Activated naive CD4-positive, alpha-beta T cell treated with anti-CD3 and anti-CD28 coated beads, Interleukin-2, amount 50 U/mL, for 72 hours (primary cell): ENCODE data around the gene PES1. TPM values are rescaled to one million over a fixed set of nuclear protein-coding genes. Genes with fewer than 3 reads are reported as not detected.
"Not testable (repeated sequence)": the region's sequence is repeated elsewhere in the genome, so short reads cannot be mapped to it uniquely, and the experiment has no call there.

Source experiments
- ATAC-seq, 2 donors: fragments of 150-1000 bp; cut with Tn5 transposase; 2 replicates each; pipeline ENCODE4 v1.10.0; 2021; ENCODE audit warnings: mild to moderate bottlenecking in 2 of 2, moderate library complexity in 2 of 2
- DNase-seq, 2 donors: peaks; one replicate each; pipeline ENCODE4 v3.0.0; 2021 to 2022; ENCODE audit warnings: low spot score in 2 of 2
- H3K27ac Mint-ChIP-seq, 2 donors: one replicate each; pipeline ENCODE4 v1.8.0; 2022; ENCODE audit warnings: mild to moderate bottlenecking in 2 of 2, mixed read lengths in 2 of 2
- H3K36me3 Mint-ChIP-seq, 2 donors: one replicate each; pipeline ENCODE4 v1.8.0; 2022; ENCODE audit warnings: mixed read lengths in 2 of 2
- H3K9me3 Mint-ChIP-seq, 2 donors: one replicate each; pipeline ENCODE4 v1.8.0; 2022; ENCODE audit warnings: mixed read lengths in 2 of 2
- total RNA-seq, 2 donors: library from RNA; stranded (reverse); gene quantifications; one replicate each; pipeline ENCODE4 v1.2.3, GENCODE V29; 2022

PES1 gene
- total RNA-seq, 2 donors from 2014 or later, result 22.4 to 113 TPM

DNA sequence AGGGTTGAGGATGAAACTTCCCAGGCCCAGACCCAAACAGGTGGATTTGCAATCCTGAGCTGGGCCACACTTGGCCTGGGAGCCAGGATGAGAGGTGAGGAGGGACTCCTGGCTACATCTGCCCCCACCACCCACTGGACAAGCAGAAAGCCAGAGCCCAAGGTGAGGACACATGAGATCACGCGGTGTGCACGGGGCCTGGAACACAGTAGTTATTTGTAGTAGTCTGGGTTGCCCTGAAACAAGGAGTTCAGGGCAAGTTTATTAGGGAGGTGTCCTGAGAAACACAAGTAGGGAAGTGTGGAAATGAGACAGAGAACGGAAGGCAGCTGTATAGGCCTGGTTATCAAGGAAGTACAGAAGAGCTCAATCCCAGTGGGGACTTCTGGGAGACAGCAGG is 44.5 kb downstream of the PES1 start:
- ATAC-seq (no peak), DNase-seq (no peak)
- Mint-ChIP-seq H3K9me3 (no peaks in the 10 kb centered on the region), H3K27ac (no peak overlapping the region), H3K36me3 (peaks cover 0 to 4% of the 10 kb centered on the region in 2 donors)

DNA sequence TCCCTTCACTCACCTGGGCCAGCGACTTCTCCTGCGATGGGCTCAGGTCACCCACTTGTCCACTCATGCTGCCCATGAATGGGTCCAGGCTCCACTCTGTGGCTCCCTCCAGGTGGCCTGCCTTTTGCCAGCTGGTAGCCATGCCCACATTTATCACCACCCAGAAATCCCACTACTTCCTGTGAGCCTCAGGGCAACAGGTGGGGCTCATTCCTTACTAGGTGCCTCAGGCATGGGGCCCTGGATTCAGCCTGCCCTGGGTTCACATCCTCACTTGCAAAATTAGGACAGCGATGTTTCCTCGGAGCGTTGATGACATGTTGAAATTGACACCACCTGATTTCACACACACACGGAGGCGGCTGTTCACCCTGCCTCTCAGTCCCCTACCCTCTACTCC is 45.1 kb downstream of the PES1 start, which contains the start of gene SEC14L6:
TSS of gene SEC14L6 (minus strand) at position 126 of the 400 bp plus-strand sequence. CDS start at position 67, 59 bp downstream.
- Mint-ChIP-seq H3K27ac (no peak within 1 kb of the TSS), H3K9me3 (no peaks in the 10 kb centered on the region), H3K36me3 (peaks cover 0 to 4% of the 10 kb centered on the region in 2 donors)
- DNase-seq (no peak), ATAC-seq (no peak)

GRCh38 chr22:30542811-30543188 is 48.9 kb downstream of the PES1 start:
- Mint-ChIP-seq H3K36me3 (peaks cover 0 to 4% of the 10 kb centered on the region in 2 donors), H3K9me3 (no peaks in the 10 kb centered on the region), H3K27ac (no peak overlapping the region)
- DNase-seq (no peak), ATAC-seq (no peak)

DNA sequence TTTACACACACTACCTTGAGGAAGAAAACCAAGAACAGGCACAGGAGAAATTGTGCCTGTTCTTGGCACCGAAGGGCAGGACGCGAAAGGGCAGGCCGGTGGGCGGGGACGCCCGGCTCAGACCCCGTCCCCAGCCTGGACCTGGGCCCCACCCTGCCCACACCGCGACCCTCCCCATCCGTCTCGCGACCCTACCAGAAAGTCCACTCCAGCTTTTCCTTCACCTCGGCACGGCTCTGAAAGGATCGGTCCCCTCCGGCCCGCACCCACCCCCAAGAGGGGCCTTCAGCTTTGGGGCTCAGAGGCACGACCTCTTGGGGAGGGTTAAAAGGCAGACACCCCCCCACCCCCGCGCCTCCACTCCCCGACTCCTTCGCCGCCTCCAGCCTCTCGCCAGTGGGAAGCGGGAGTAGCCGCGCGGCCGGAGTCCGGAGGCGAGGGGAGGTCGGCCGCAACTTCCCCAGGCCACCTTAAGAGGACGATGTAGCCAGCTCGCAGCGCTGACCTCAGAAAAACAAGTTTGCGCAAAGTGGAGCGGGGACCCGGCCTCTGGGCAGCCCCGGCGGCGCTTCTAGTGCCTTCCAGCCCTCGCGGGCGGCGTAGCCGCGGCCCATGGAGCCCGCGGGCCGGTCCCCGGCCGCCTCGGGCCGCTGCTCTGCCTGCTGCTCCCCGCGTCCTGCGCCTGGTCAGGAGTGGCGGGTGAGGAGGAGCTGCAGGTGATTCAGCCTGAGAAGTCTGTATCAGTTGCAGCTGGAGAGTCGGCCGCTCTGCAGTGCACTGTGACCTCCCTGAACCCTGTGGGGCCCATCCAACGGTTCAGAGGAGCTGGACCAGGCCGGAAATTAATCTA is 49.5 kb downstream of the PES1 start:
- peak in 1 of 2 donors; percentile 40 for ATAC-seq
- no peak overlapping the region for H3K27ac Mint-ChIP-seq
- no peak for DNase-seq
- H3K9me3 Mint-ChIP-seq, result no peaks in the 10 kb centered on the region
- peaks cover 0 to 4% of the 10 kb centered on the region in 2 donors for H3K36me3 Mint-ChIP-seq

DNA sequence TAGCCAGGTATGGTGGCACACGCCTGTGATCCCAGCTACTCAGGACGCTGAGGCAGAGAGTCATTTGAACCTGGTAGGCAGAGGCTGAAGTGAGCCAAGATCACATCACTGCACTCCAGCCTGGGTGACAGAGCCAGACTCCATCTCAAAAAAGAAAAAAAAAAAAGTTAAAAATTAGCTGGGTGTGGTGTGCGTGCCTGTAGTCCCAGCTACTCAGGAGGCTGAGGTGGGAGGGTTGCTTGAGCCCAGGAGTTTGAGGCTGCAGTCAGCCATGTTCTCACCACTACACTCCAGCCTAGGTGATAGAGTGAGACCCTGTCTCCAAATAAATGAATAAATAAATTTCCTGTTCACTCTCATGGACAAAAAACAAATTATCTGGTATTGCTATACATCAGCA is 50.2 kb downstream of the PES1 start:
- H3K36me3 Mint-ChIP-seq, ATAC-seq, DNase-seq, H3K9me3 Mint-ChIP-seq, H3K27ac Mint-ChIP-seq: not testable (repeated sequence)

GRCh38 chr22:30539368-30539767 is 52.3 kb downstream of the PES1 start:
- DNase-seq (no peak), ATAC-seq (no peak)
- no peak overlapping the region for H3K27ac Mint-ChIP-seq
- H3K9me3 Mint-ChIP-seq, result no peaks in the 10 kb centered on the region
- H3K36me3 Mint-ChIP-seq, result peaks cover 0 to 4% of the 10 kb centered on the region in 2 donors

DNA sequence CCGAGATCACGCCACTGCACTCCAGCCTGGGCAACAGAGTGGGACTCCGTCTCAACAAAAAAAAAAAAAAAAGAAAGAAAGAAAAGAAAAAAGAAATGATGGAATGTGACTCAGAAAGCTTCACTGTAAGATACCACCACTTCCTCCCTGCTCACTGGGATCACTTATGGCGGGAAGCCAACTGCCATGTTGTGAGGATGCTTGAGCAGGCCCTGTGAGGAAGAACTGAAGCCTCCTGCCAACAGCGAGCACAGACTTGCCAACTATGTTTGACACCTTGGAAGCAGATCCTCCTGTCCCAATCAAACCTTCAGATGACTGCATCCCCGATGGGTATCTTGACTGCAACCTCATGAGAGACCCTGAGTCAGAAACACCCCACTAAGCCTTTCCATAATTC is 53.4 kb downstream of the PES1 start:
- Mint-ChIP-seq H3K9me3 (no peaks in the 10 kb centered on the region), H3K36me3 (peaks cover 0 to 4% of the 10 kb centered on the region in 2 donors), H3K27ac (no peak overlapping the region)
- DNase-seq (no peak), ATAC-seq (no peak)

DNA sequence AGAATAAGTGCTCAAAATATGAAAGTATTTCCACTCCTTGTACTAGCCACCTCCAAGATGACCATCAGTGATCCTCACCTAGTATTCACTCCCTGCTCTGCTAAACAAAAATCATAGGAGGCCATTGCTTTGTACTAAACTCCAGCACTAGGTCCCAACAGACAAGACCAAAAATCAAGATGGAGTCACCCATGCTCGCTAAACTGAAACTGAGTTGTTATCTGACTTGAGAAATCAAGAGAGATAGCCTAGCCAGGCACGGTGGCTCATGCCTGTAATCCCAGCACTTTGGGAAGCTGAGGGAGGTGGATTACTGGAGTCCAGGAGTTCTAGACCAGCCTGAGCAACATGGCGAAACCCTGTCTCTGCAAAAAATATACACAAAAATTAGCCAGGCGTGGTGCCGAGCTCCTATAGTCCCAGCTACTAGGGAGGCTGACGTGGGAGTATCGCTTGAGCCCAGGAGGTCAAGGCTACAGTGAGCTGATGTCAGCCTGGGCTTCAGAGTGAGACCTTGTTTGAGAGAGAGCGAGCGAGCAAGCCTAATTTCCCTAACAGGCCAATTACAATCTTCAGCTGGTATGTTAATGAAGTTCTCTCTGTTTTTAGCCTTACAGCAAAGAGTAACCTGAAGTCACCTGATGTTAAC is 54.5 kb downstream of the PES1 start:
- Mint-ChIP-seq H3K9me3 (no peaks in the 10 kb centered on the region), H3K27ac (peak overlapping the region in 1 of 2 donors; percentile 50), H3K36me3 (no peaks in the 10 kb centered on the region)
- no peak for DNase-seq
- ATAC-seq, result no peak

DNA sequence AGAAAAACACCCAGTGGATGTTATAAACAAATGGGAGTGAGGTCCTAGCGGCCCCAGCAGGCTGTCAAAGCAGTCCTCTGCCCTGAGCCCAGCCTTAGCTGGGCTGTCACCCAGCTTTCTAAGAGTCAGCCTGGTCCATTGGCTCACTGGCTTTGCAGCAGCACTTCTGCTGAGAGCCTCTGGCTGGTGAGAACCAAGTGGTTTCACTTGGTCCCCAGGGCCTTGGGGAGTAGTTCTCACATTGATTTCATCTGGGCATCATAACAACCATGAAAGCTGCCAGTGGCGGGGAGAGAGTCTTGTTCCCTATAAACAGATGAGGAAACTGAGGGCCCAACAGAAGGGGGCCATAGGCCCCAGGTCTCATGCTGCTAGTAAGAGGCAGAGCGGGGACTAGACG is 56.5 kb downstream of the PES1 start:
- Mint-ChIP-seq H3K9me3 (no peaks in the 10 kb centered on the region), H3K27ac (no peak overlapping the region), H3K36me3 (no peaks in the 10 kb centered on the region)
- ATAC-seq (no peak), DNase-seq (no peak)

GRCh38 chr22:30531651-30532608 is 59.8 kb downstream of the PES1 start:
- Mint-ChIP-seq H3K36me3 (no peaks in the 10 kb centered on the region), H3K9me3 (no peaks in the 10 kb centered on the region), H3K27ac (no peak overlapping the region)
- DNase-seq (no peak), ATAC-seq (no peak)

GRCh38 chr22:30526656-30527055 is 65.1 kb downstream of the PES1 start:
- H3K27ac Mint-ChIP-seq, result no peak overlapping the region
- DNase-seq (no peak), ATAC-seq (no peak)
- H3K9me3 Mint-ChIP-seq, result no peaks in the 10 kb centered on the region
- no peaks in the 10 kb centered on the region for H3K36me3 Mint-ChIP-seq

Other genes starting within 250 kb of the PES1 start
- 100 to 1,000 TPM; 229 to 281 TPM for gene SF3A1, start 235.0 kb downstream of the PES1 start, total RNA-seq
- 1 to 10 TPM in 1 of 2 donors, not detected in 1; 2.9 TPM for gene CCDC157, start 234.9 kb downstream of the PES1 start, total RNA-seq
- 10 to 100 TPM in 1 of 2 donors, 1 to 10 TPM in 1; 6.8 to 11.8 TPM for gene RNF215, start 204.5 kb downstream of the PES1 start, total RNA-seq
- 10 to 100 TPM; 13.9 to 16.3 TPM for gene SEC14L2, start 194.9 kb downstream of the PES1 start, total RNA-seq
- 10 to 100 TPM; 17.9 to 68.3 TPM for gene MTFP1, start 166.1 kb downstream of the PES1 start, total RNA-seq
- not detected for gene SEC14L3, start 119.9 kb downstream of the PES1 start, total RNA-seq
- gene SEC14L4, start 86.2 kb downstream of the PES1 start, total RNA-seq, result under 1 TPM in 1 of 2 donors, not detected in 1; 0.16 TPM
- not detected for gene SEC14L6, start 45.2 kb downstream of the PES1 start, total RNA-seq
- gene GAL3ST1, start 17.2 kb downstream of the PES1 start, total RNA-seq, result under 1 TPM in 1 of 2 donors, not detected in 1; 0.70 TPM
- gene TCN2, start 15.3 kb upstream of the PES1 start, total RNA-seq, result 1 to 10 TPM; 1.5 TPM
- gene SLC35E4, start 43.9 kb upstream of the PES1 start, total RNA-seq, result 1 to 10 TPM; 3.9 to 9.5 TPM
- gene DUSP18, start 76.0 kb upstream of the PES1 start, total RNA-seq, result 10 to 100 TPM in 1 of 2 donors, 1 to 10 TPM in 1; 7.4 to 10.4 TPM
- gene OSBP2, start 103.0 kb upstream of the PES1 start, total RNA-seq, result 1 to 10 TPM; 1.7 to 6.1 TPM